GM19328 (cell line): Measurements from ENCODE around the gene USP20.

Experiments used
- ATAC-seq: cut with Tn5 transposase; IDR thresholded peaks from one replicate; pipeline ENCODE4 v1.9.1; 2021; ENCODE audit warnings: mild to moderate bottlenecking, moderate library complexity; ENCODE audit not compliant: unreplicated experiment

USP20 gene

GRCh38 chr9:129853614-129854013 lies 18.4 kb downstream of the USP20 start:
- ATAC-seq, result no peak

- no peak for ATAC-seq
These were observed 19.4 kb downstream of the USP20 start for GRCh38 chr9:129854588-129855110.

- no peak for ATAC-seq
These were observed 21.9 kb downstream of the USP20 start for GRCh38 chr9:129857207-129857606.

GRCh38 chr9:129858167-129858962 lies 23.1 kb downstream of the USP20 start:
- no peak for ATAC-seq

GRCh38 chr9:129860653-129861446 lies 25.6 kb downstream of the USP20 start:
- ATAC-seq, result no peak

- ATAC-seq, result no peak
These were observed 26.2 kb downstream of the USP20 start for GRCh38 chr9:129861447-129861827.

- no peak for ATAC-seq
These were observed 27.9 kb downstream of the USP20 start for GRCh38 chr9:129863059-129863690.

GRCh38 chr9:129864991-129865647 lies 29.9 kb downstream of the USP20 start:
- no peak for ATAC-seq

GRCh38 chr9:129865668-129866320 lies 30.5 kb downstream of the USP20 start:
- ATAC-seq, result no peak

- ATAC-seq, result no peak
These were observed 31.3 kb downstream of the USP20 start for GRCh38 chr9:129866394-129867135.

GRCh38 chr9:129867136-129868022 lies 32.1 kb downstream of the USP20 start:
- ATAC-seq, result no peak

- ATAC-seq, result no peak
These were observed 33.0 kb downstream of the USP20 start for GRCh38 chr9:129868023-129868871.

GRCh38 chr9:129868872-129869486 lies 33.7 kb downstream of the USP20 start:
- ATAC-seq, result no peak

- ATAC-seq, result no peak
These were observed 34.6 kb downstream of the USP20 start for GRCh38 chr9:129869585-129870501.

GRCh38 chr9:129871046-129871445 lies 35.8 kb downstream of the USP20 start:
- ATAC-seq, result no peak

GRCh38 chr9:129873563-129874190 lies 38.4 kb downstream of the USP20 start:
- ATAC-seq, result no peak
